ENCODE measurements around the gene MRPS18A.

GRCh38 chr6:43621836-43622180, 65.8 kb downstream of the MRPS18A start:
- no peak for TF ChIP-seq CTCF (IDR thresholded peaks at IDR 0.05)
- no peak for TF ChIP-seq POLR2A (IDR thresholded peaks at IDR 0.05)

Measured in esophagus squamous epithelium (tissue), 4 donors.